ENCODE measurements around the gene DUSP14.

GRCh38 chr17:37530420-37530819 lies 40.7 kb downstream of the DUSP14 start:
- no peak for TF ChIP-seq CTCF (IDR thresholded peaks at IDR 0.05; ENCODE audit: borderline replicate concordance, extremely low read depth, low read length, poor library complexity, severe bottlenecking)
- no peak for TF ChIP-seq EZH2 (IDR thresholded peaks at IDR 0.05; ENCODE audit: borderline replicate concordance, low read depth, low read length, severe bottlenecking)

Data from DND-41 (cell line).